ENCODE data around the gene TSPAN3.

Gene TSPAN3

GRCh38 chr15:77002436-77002835, 68.5 kb downstream of the TSPAN3 start:
- no peaks in the 10 kb centered on the region for H3K36me3 ChIP-seq (ENCODE audit: control insufficient read depth, low read length)
- H4K20me1 ChIP-seq (ENCODE audit: control insufficient read depth, insufficient read depth, low read depth, low read length) = peaks cover 5% of the 10 kb centered on the region; the same call in 1 of the 2 replicates
- 0 out of 2 replicates have a peak overlapping the region, but pooled peaks have one; percentile 21 for H3K27ac ChIP-seq (ENCODE audit: low read depth, low read length)
- no peaks in the 10 kb centered on the region for H3K9me2 ChIP-seq (replicated peaks; ENCODE audit: control insufficient read depth, low read length)
- TF ChIP-seq EZH2phosphoT487 (IDR thresholded peaks at IDR 0.05; ENCODE audit: borderline replicate concordance, low read length) (no peak), CTCF (IDR thresholded peaks at IDR 0.05; ENCODE audit: low read depth, low read length, poor library complexity, severe bottlenecking) (no peak)
- no peaks in the 10 kb centered on the region for H3K27me3 ChIP-seq (ENCODE audit: control insufficient read depth, low read length)
- no peaks in the 10 kb centered on the region for H3K79me2 ChIP-seq (ENCODE audit: control insufficient read depth, low read length)
- H3K4me1 ChIP-seq (ENCODE audit: control insufficient read depth, low read length) = peaks cover 28% of the 10 kb centered on the region
- H3K4me2 ChIP-seq (ENCODE audit: low read length) = peak overlapping the region; percentile 58
- peak overlapping the region; percentile 39 for H3K4me3 ChIP-seq (ENCODE audit: low read length)
- H3F3A ChIP-seq (ENCODE audit: control insufficient read depth, insufficient read depth) = no peaks in the 10 kb centered on the region
- H3K9me3 ChIP-seq (ENCODE audit: control insufficient read depth, insufficient read depth, low read length) = no peaks in the 10 kb centered on the region

GRCh38 chr15:77001966-77002365, 68.9 kb downstream of the TSPAN3 start:
- H3K4me2 ChIP-seq (ENCODE audit: low read length) = 0 out of 2 replicates have a peak overlapping the region, but pooled peaks have one; percentile 58
- H4K20me1 ChIP-seq (ENCODE audit: control insufficient read depth, insufficient read depth, low read depth, low read length) = peaks cover 5% of the 10 kb centered on the region; the same call in 1 of the 2 replicates
- TF ChIP-seq EZH2phosphoT487 (IDR thresholded peaks at IDR 0.05; ENCODE audit: borderline replicate concordance, low read length) = no peak
- no peak for TF ChIP-seq CTCF (IDR thresholded peaks at IDR 0.05; ENCODE audit: low read depth, low read length, poor library complexity, severe bottlenecking)
- no peak overlapping the region for H3K4me3 ChIP-seq (ENCODE audit: low read length)
- H3K4me1 ChIP-seq (ENCODE audit: control insufficient read depth, low read length) = peaks cover 28% of the 10 kb centered on the region
- no peaks in the 10 kb centered on the region for H3K9me3 ChIP-seq (ENCODE audit: control insufficient read depth, insufficient read depth, low read length)
- no peak overlapping the region for H3K27ac ChIP-seq (ENCODE audit: low read depth, low read length)
- no peaks in the 10 kb centered on the region for H3K27me3 ChIP-seq (ENCODE audit: control insufficient read depth, low read length)
- no peaks in the 10 kb centered on the region for H3K79me2 ChIP-seq (ENCODE audit: control insufficient read depth, low read length)
- no peaks in the 10 kb centered on the region for H3F3A ChIP-seq (ENCODE audit: control insufficient read depth, insufficient read depth)
- H3K9me2 ChIP-seq (replicated peaks; ENCODE audit: control insufficient read depth, low read length) = no peaks in the 10 kb centered on the region
- no peaks in the 10 kb centered on the region for H3K36me3 ChIP-seq (ENCODE audit: control insufficient read depth, low read length)

- no peak overlapping the region for H3K4me2 ChIP-seq (ENCODE audit: low read length)
- peaks cover 5% of the 10 kb centered on the region; the same call in 1 of the 2 replicates for H4K20me1 ChIP-seq (ENCODE audit: control insufficient read depth, insufficient read depth, low read depth, low read length)
- H3K9me2 ChIP-seq (replicated peaks; ENCODE audit: control insufficient read depth, low read length) = no peaks in the 10 kb centered on the region
- no peaks in the 10 kb centered on the region for H3F3A ChIP-seq (ENCODE audit: control insufficient read depth, insufficient read depth)
- no peaks in the 10 kb centered on the region for H3K9me3 ChIP-seq (ENCODE audit: control insufficient read depth, insufficient read depth, low read length)
- no peak for TF ChIP-seq EZH2phosphoT487 (IDR thresholded peaks at IDR 0.05; ENCODE audit: borderline replicate concordance, low read length)
- TF ChIP-seq CTCF (IDR thresholded peaks at IDR 0.05; ENCODE audit: low read depth, low read length, poor library complexity, severe bottlenecking) = no peak
- no peak overlapping the region for H3K4me3 ChIP-seq (ENCODE audit: low read length)
- H3K36me3 ChIP-seq (ENCODE audit: control insufficient read depth, low read length) = no peaks in the 10 kb centered on the region
- no peaks in the 10 kb centered on the region for H3K79me2 ChIP-seq (ENCODE audit: control insufficient read depth, low read length)
- no peaks in the 10 kb centered on the region for H3K27me3 ChIP-seq (ENCODE audit: control insufficient read depth, low read length)
- H3K27ac ChIP-seq (ENCODE audit: low read depth, low read length) = no peak overlapping the region
- H3K4me1 ChIP-seq (ENCODE audit: control insufficient read depth, low read length) = peaks cover 29% of the 10 kb centered on the region
Measured at GRCh38 chr15:77001351-77001750, 69.6 kb downstream of the TSPAN3 start.

All from DOHH2 (cell line).